IPS DF 6.9 (cell line): ENCODE measurements around the gene SOX21.

Experiments
- DNase-seq: peaks from one replicate; pipeline ENCODE4 v3.0.0-alpha.2; 2013; ENCODE audit warnings: low read depth, low spot score
- H3K27ac ChIP-seq: one replicate; pipeline ENCODE4 v1.5.1; 2013; ENCODE audit warnings: low read length, control low read depth
- H3K27me3 ChIP-seq: 2 replicates; pipeline ENCODE4 v1.6.1; 2013; ENCODE audit warnings: mild to moderate bottlenecking, low read length; ENCODE audit not compliant: control insufficient read depth, insufficient read depth
- H3K36me3 ChIP-seq: 2 replicates; pipeline ENCODE4 v1.6.1; 2013; ENCODE audit warnings: low read length; ENCODE audit not compliant: control insufficient read depth, insufficient read depth
- H3K4me1 ChIP-seq: 2 replicates; pipeline ENCODE4 v1.6.1; 2013; ENCODE audit warnings: low read length; ENCODE audit not compliant: control insufficient read depth, insufficient read depth
- H3K4me3 ChIP-seq: 2 replicates; pipeline ENCODE4 v1.5.1; 2013; ENCODE audit warnings: mild to moderate bottlenecking, low read length
- H3K9me3 ChIP-seq: 2 replicates; pipeline ENCODE4 v1.6.1; 2013; ENCODE audit warnings: low read length, inconsistent platforms; ENCODE audit not compliant: control insufficient read depth, insufficient read depth
- WGBS: extraction: QIAGEN DNeasy Blood & Tissue Kit; methylation state at CpG from one replicate; pipeline ENCODE4 v1.1.7; 2013; ENCODE audit warnings: mixed read lengths, missing lambda C conversion rate; ENCODE audit not compliant: insufficient read length, insufficient coverage; 5-methylcytosine and 5-hydroxymethylcytosine counted together

SOX21 gene

DNA sequence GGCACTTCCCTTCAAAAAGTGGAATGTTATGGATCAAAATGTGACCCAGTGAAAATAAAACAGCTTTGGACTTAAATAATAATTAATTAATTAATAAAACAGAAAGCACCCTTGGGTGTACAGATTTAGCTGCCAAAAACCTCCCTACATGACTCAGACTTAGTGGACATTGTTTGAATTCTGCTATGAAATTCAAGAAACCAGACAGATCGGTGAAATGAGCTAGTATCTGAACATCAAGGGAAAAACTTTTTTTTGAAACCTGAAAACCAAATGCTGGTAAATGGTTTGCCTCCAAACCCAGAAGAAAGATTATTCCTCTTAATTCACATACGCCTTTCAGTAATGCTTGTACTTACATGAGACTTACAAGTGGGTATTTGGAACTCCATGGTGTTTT, 33.5 kb downstream of the SOX21 start:
- Histone ChIP-seq H3K9me3 (no peaks in the 10 kb centered on the region), H3K4me1 (peaks cover 2% of the 10 kb centered on the region; the same call in 1 of the 2 replicates), H3K4me3 (no peak overlapping the region), H3K27ac (no peak overlapping the region), H3K36me3 (no peaks in the 10 kb centered on the region), H3K27me3 (no peaks in the 10 kb centered on the region)
- no CpG with 5 or more reads among the region's 2 CpGs for WGBS
- DNase-seq = no peak

DNA sequence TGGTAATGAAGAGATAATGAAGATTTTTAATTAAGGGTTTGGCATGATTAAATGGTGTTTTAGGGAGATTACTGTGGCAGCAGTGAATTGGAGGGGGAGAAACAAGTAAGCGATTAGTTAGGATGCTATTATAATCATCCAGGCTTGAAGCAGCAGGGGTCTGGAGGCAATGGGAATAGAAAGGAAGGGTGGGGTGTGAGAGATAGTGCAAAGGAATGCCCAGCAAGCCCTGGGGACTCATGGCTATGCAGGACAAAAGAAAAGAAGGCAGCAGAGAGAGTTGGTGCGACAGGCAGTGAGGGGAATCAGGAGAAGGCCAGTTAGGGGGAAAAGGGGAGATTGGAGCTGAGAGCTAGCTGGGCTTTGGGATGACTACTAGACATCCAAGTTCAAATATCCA, 34.5 kb downstream of the SOX21 start:
- Histone ChIP-seq H3K36me3 (no peaks in the 10 kb centered on the region), H3K4me3 (no peak overlapping the region), H3K9me3 (no peaks in the 10 kb centered on the region), H3K27ac (no peak overlapping the region), H3K4me1 (peaks cover 2% of the 10 kb centered on the region; the same call in 1 of the 2 replicates), H3K27me3 (no peaks in the 10 kb centered on the region)
- DNase-seq = no peak
- no CpG with 5 or more reads among the region's 2 CpGs for WGBS

- no CpG with 5 or more reads among the region's 5 CpGs for WGBS
- Histone ChIP-seq H3K9me3 (no peaks in the 10 kb centered on the region), H3K36me3 (no peaks in the 10 kb centered on the region), H3K4me1 (peaks cover 2% of the 10 kb centered on the region; the same call in 1 of the 2 replicates), H3K27ac (no peak overlapping the region), H3K4me3 (no peak overlapping the region), H3K27me3 (no peaks in the 10 kb centered on the region)
- DNase-seq = peak; percentile 58
Observed at GRCh38 chr13:94674609-94675348, 37.6 kb downstream of the SOX21 start.

DNA sequence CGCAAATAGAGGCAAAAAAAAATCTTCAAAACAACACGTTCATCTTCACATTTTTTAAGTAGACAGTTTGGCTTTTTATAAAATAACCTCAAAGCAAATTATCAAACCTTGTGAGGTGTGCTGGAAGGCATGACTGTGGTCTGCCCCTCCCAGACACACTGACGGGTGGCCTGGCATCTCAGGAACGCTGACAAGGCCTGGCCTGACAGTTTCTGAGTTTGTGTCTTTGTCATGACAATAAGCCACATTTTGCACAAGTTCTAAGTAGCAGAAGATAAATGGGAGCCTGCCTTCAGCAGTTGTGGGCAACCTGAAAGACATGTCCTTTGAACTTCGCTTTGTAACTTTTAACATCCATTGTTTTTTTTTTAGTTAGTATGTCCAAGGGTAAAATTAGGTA, 38.5 kb downstream of the SOX21 start:
- H3K4me3 ChIP-seq = no peak overlapping the region
- H3K27ac ChIP-seq = no peak overlapping the region
- H3K27me3 ChIP-seq = no peaks in the 10 kb centered on the region
- no peaks in the 10 kb centered on the region for H3K36me3 ChIP-seq
- H3K4me1 ChIP-seq = peaks cover 2% of the 10 kb centered on the region; the same call in 1 of the 2 replicates
- WGBS = 100% methylated on average over 1 of the region's 5 CpGs
- H3K9me3 ChIP-seq = no peaks in the 10 kb centered on the region
- no peak for DNase-seq

GRCh38 chr13:94672400-94672799, 39.9 kb downstream of the SOX21 start:
- no peak overlapping the region for H3K4me3 ChIP-seq
- H3K4me1 ChIP-seq = no peaks in the 10 kb centered on the region
- no peak for DNase-seq
- no peaks in the 10 kb centered on the region for H3K27me3 ChIP-seq
- no CpG with 5 or more reads among the region's 2 CpGs for WGBS
- no peaks in the 10 kb centered on the region for H3K9me3 ChIP-seq
- no peak overlapping the region for H3K27ac ChIP-seq
- H3K36me3 ChIP-seq = no peaks in the 10 kb centered on the region

GRCh38 chr13:94667190-94667589, 45.2 kb downstream of the SOX21 start:
- Histone ChIP-seq H3K9me3 (no peaks in the 10 kb centered on the region), H3K27ac (no peak overlapping the region), H3K27me3 (no peaks in the 10 kb centered on the region), H3K36me3 (no peaks in the 10 kb centered on the region), H3K4me3 (no peak overlapping the region), H3K4me1 (0 out of 2 replicates have a peak, but pooled peaks cover 2% of the 10 kb centered on the region)
- no peak for DNase-seq
- WGBS = no CpG with 5 or more reads among the region's 2 CpGs

- no peak overlapping the region for H3K27ac ChIP-seq
- H3K9me3 ChIP-seq = no peaks in the 10 kb centered on the region
- no CpG with 5 or more reads among the region's 7 CpGs for WGBS
- DNase-seq = no peak
- H3K36me3 ChIP-seq = no peaks in the 10 kb centered on the region
- H3K27me3 ChIP-seq = no peaks in the 10 kb centered on the region
- no peak overlapping the region for H3K4me3 ChIP-seq
- H3K4me1 ChIP-seq = 0 out of 2 replicates have a peak, but pooled peaks cover 2% of the 10 kb centered on the region
Observed at GRCh38 chr13:94666065-94666464, 46.3 kb downstream of the SOX21 start.

DNA sequence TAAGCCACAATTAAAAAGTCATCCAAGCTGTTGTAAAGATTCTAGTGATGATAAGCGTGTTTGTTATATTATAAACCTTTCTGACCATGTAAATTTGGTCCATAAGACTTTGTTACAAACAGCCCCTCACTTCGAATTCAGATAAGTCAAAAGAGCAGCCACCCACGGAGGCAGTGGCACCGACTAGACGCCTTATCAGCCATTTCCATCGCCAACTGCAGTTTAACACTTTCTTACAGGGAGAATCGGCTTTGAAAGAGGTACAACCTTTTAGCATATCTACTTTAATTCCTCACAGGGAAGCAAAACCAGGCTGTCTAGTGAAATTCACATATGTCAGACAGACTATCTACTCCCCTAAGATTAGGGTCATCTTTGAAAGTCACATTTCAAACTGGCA, 47.5 kb downstream of the SOX21 start:
- Histone ChIP-seq H3K27me3 (no peaks in the 10 kb centered on the region), H3K9me3 (no peaks in the 10 kb centered on the region), H3K4me1 (0 out of 2 replicates have a peak, but pooled peaks cover 2% of the 10 kb centered on the region), H3K4me3 (no peak overlapping the region), H3K27ac (no peak overlapping the region), H3K36me3 (no peaks in the 10 kb centered on the region)
- no CpG with 5 or more reads among the region's 7 CpGs for whole genome bisulfite sequencing
- DNase-seq = no peak

GRCh38 chr13:94662274-94662945, 49.9 kb downstream of the SOX21 start:
- Histone ChIP-seq H3K4me1 (0 out of 2 replicates have a peak, but pooled peaks cover 2% of the 10 kb centered on the region), H3K36me3 (no peaks in the 10 kb centered on the region), H3K4me3 (no peak overlapping the region), H3K9me3 (no peaks in the 10 kb centered on the region), H3K27me3 (no peaks in the 10 kb centered on the region), H3K27ac (no peak overlapping the region)
- no peak for DNase-seq
- no CpG with 5 or more reads among the region's 12 CpGs for WGBS

GRCh38 chr13:94661406-94661805, 50.9 kb downstream of the SOX21 start:
- no peak for DNase-seq
- H3K4me3 ChIP-seq = no peak overlapping the region
- H3K27me3 ChIP-seq = no peaks in the 10 kb centered on the region
- 0 out of 2 replicates have a peak, but pooled peaks cover 2% of the 10 kb centered on the region for H3K4me1 ChIP-seq
- no peaks in the 10 kb centered on the region for H3K9me3 ChIP-seq
- WGBS = no CpG with 5 or more reads among the region's 5 CpGs
- H3K36me3 ChIP-seq = no peaks in the 10 kb centered on the region
- no peak overlapping the region for H3K27ac ChIP-seq
